Stimulated activated CD4-positive, alpha-beta T cell treated with anti-CD3 and anti-CD28 coated beads, TNF-alpha, amount 100 ng/mL, for 1 hour (primary cell): ENCODE results near the gene MPZ.
A peak's percentile ranks its signal among the peaks of the same experiment; 100 is the strongest.
"Not testable (repeated sequence)": the region's sequence is repeated elsewhere in the genome, so short reads cannot be mapped to it uniquely, and the experiment has no call there.

Experiments used
- DNase-seq, 3 donors: peaks; one replicate each; pipeline ENCODE4 v3.0.0-alpha.2; 2020; ENCODE audit warnings: low read depth in 3 of 3, low spot score in 1 of 3

MPZ gene

DNA sequence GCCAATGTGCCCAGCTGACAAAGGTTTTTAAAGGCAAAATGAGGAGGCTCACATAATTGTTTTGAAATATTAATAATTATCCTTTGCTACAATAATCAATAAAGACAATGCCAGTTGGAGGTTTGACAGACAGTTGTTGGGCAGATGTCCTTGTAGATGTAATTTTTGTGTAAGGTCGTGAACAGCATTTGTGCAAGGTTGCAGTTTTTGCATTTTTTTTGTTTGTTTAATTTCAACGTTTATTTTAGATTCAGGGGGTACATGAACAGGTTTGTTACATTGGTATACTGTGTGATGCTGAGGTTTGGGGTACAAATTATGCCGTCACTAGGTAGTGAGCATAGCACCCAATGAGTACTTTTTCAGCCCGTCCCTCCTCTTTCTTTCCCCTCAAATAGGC is 9.3 kb downstream of the MPZ start:
- DNase-seq = no peak

DNA sequence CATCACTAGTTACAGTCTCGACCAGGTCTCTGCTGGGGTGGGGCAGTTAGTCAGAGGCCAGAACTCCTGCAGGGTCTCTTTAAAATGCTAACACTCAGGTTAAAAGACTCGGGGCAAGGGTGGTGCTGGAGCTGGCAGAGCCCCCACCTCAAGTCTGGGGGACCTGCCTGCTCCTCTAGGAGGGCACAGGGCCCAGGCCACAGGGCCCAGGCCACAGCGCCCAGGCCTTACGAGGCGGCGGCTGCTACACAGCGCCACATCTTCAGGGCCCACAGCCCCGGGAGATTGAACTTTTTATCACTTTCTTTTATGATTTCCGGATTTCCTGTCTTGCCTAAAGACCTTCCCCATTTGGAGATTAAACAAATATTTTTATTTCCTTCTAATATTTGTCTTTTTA is 10.4 kb downstream of the MPZ start:
- no peak for DNase-seq

DNA sequence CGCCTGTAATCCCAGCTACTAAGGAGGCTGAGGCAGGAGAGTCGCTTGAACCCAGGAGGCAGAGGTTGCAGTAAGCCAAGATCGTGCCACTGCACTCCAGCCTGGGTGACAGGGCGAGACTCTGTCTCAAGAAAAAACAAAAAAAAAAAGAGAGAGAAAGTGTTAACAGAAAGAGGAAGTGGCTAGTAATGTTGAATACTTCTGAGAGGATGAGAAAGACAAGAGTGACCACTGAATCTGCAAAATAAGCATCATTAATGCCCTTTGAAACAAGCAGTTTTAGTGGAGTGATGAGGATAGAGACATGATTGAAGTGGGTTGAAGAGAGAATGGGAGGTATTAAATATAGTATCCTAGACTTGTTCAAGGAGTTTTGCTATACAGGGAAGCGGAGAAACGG is 11.7 kb downstream of the MPZ start:
- DNase-seq = no peak

DNA sequence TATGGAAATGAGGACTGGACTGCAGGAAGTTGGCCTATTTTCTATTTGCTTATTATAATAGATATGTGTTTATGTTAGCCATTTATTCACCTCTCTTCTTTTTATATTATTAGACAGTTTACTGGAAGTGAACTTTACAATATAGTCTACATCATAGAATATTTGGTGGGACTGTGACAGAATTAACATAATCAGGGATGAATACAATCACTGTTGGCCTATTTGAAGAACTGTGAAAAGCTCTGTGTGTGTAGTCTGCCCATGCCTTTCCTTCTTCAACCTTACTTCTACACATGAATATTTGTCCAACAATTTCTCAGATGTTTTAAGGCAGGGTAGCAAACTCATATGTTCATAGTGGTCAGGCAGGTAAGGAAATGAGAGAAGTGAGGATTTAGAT is 12.4 kb downstream of the MPZ start:
- DNase-seq = no peak

DNA sequence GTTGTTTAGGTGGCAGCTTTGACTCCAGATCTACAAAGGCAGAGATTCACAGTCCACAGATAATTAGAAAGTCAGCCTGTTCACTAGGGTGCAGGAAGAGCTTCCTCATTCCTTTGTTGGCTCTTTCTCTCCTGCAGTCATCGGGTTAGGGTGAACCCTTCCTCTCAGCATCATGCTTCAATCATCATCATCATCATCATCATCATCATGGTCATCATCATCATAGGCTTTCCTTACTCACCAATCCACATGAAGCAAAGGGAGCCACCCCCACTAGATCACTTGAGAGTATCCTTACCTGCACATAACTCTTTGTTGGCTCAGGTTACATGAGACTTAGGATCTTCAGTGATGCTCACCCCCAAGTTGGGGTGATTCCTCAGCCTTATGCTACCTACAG is 19.0 kb downstream of the MPZ start:
- DNase-seq = no peak

DNA sequence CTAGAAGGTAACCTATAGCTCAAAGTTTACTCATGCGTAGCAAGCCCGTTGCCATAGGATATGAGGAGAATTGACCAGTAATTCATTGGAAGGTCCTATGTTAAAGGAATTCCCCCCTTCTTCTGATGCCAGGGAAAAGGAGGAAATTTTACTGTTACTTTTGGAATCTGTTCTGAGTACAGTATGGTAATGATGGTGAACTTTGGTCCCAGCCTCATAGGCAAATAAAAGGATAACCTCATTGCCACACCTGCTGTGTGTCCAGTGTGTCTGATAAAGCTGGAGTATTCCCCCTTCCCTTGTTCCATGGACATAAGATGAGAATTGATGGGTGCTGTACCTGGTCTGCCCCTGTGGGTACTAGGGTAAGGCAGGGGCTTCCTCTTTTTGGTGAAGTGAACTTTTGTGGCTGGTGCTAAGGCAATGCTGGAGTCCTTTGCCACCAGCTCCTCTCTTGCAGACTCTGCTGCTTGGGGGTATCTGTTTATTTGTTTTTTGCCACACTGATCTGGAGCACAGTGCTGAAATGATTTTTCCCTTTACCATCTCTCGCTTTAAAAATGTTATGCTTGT is 22.2 kb downstream of the MPZ start:
- no peak for DNase-seq

DNA sequence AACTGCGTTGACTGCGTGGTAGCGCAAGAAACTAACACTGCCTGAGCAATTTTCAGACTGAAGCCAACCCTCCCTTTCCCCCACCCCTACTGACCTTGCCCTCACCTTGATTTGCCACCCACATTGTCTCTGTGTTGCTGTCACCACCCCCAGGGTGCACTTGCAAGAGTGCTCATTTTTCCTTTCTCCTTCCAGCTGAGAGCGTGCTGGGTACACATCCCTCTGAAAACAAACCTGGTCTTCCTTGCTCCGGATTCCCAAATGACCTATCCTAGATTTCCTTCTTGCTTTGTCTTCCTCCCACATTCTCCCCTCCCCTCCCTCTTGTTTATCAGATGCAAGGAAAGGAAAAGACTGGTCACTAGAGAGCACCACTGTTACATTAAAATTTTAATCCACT is 24.2 kb downstream of the MPZ start:
- no peak for DNase-seq

DNA sequence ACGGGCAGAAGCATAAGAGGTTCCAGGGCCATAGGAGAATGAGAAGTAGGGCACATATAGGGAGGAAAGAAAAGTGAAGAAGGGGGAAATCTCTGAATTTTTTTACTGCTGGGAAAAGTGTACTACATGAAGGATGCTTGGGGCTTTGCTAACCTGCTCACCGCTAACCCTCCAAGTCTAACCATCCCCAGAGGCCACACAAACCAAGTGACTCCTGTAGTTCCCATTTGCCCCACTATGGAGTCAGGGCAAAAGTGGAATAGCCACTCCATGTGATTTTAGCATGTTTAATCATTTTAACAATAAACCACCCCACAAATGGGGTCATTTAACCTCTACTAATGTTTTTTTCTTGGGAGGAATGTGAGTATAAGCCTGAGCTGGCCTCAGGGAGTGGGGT is 24.7 kb downstream of the MPZ start:
- DNase-seq = no peak

DNA sequence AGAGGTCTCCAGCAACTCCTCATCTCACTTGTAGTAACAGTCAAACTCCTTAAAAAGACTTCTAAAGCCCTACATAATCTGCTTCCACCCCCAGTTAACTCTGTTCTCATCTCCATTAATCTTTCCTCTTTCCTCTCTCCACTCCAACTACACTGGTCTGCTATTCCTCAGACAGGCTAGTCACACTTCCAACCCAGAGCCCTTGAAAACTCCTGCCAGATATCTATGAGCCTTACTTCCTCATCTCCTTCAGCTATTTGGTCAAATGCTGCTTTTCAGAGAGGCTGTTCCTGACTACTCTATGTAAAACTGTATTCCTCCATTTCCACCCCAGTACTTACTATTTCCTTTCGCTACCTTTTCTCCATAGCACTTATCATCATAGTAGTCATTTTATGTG is 26.8 kb downstream of the MPZ start:
- DNase-seq = no peak

DNA sequence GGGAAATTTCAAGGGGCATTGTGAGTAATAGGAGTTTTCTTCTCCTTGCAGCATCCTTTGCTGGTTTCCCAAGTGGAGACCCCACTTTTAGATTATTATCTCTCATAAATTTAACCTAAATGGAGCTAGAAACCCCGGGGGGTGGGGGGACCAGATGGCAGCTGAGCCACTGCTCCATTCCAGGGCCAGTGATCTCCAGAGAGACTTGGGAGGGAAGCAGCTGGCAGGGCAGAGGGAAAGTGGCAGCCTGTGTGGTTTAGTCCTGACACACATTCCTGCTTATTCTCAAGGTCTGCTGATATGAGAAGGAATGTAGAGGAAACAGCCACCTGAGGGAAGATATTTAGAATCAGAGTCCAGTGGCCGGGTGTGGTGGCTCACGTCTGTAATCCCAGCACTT is 34.9 kb downstream of the MPZ start:
- no peak for DNase-seq

DNA sequence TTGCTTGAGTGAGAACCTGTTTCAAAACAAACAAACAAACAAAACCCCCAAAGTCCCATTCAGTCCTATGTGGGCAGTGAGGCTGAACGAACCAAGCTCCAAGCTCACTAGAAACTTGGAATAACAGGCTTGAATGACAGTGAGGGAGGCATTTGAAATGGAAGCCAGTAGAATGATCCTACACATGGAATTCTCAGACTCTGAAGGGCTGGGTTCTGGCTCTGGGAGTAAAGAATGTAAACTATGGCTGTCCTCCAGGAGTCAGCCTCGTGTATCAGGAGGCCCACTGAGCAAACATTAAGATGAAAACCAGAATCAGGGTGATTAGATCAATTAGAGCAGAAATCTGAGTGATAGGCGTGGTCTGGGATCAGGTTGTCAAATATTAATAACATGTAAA is 36.4 kb downstream of the MPZ start:
- DNase-seq = no peak

DNA sequence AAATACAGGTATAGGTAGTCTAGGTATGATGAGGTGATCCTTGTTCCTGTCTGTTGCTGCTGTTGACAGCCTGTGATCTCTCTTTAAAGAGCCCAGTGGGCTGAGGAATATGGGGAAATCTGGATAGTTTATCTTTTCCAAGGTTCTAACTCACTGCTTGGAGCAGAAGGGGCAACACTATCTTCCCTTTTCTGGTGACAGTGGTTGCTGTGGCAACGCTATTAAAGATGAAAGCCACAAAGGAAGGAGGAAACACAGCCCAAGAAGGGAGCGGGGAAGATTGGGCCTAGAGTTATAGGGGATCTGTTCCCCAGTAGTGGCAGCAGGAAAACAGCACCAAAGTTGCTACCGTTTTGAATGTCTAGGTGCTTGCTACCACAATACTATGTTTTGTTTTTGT is 42.4 kb downstream of the MPZ start:
- no peak for DNase-seq

DNA sequence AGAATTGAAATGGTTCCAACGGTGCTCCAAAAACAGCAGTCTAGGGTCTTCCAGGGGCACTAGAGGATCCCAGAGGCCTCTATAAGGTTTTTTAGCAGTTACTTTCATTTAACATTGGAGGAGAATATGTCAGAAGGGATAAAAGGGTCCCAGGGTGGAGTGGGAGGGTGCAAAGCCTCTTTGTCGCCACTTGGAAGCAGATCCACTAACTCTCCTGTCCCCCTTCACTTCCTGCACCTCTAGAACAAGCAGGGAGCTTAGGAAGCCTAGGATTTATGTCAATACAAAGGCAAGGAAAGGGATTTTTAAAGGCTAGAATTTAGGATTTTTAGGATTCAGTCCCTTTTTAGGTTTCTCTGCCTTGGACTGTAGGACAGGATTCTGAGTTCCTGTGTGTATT is 42.9 kb downstream of the MPZ start:
- no peak for DNase-seq

DNA sequence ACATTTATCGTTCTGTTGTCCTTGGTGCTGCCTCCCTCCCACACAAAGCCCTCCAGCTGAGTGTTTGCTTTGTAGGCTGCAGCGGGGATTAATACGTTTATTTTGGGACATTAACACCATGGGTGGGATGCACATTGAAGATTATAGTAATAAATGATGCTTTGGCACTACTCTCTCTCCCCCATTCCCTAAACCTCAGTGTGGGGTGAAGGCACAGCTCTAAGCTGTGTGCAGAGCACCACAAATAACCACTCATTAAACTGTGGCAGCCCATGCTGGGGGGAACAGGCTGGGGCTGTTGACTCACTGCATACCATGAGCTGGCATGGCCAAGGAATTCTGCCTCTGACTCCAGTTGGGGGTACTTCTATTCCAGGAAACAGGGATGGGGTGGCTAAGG is 43.6 kb downstream of the MPZ start:
- no peak for DNase-seq

DNA sequence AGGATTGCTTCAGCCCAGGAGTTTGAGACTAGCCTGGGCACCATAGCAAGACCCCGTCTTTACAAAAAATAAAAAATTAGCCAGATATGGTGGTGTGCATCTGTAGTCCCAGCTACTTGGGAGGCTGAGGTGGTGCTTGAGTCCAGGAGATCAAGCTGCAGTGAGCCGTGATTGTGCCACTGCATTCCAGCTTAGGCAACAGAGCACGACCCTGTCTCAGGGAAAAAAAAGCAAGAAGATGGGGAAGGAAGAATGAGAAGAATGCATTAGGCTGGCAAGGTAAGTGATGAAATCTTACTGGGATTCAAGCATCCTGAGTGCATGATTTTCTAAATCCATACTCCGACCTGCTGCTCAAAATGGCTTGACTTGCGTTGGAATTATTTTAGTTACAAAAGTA is 44.5 kb downstream of the MPZ start:
- no peak for DNase-seq

DNA sequence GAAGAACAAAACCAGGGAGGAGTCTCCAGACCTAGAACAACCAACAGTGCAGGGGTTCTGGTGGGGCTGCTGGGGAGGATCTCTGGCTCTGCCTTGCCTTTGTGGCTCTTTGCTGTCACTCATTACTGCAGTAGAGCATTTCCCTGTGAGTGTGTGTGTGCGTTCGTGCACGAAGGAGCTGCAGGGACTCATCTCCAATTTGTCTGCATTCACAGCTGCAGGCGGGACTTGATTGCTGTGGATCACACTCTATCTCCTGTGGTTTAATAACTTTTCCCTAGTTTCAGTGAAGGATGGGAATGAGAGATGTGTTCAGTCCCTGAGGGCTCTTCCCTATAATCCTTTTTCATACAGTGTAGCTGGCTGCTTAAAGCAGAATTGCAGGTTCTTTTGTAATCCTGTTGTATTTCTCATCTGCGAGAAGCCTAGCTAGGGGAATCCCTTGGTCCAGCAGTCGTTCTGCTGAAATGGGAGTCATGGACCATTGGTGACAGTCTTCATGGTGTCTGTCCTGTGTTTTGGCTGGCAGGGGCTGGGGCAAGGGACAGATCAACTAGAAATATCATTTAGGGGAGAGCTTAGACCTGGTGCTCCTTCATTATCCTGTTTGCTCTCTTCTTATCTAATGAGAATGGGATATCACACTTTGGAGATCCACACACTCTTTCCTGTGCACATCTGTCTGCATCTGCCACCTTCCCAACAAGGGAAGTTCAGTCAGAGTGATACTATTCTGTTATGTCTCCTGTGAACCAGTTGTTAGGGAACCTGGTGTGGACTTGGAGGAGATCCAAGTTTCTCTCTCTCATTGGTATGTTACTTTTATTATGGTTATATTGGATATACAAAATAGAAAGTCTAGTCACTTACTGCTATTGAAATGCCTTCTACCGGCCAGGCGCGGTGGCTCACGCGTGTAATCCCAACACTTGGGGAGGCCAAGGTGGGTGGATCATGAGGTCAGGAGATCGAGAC is 48.2 kb downstream of the MPZ start:
- no peak for DNase-seq

DNA sequence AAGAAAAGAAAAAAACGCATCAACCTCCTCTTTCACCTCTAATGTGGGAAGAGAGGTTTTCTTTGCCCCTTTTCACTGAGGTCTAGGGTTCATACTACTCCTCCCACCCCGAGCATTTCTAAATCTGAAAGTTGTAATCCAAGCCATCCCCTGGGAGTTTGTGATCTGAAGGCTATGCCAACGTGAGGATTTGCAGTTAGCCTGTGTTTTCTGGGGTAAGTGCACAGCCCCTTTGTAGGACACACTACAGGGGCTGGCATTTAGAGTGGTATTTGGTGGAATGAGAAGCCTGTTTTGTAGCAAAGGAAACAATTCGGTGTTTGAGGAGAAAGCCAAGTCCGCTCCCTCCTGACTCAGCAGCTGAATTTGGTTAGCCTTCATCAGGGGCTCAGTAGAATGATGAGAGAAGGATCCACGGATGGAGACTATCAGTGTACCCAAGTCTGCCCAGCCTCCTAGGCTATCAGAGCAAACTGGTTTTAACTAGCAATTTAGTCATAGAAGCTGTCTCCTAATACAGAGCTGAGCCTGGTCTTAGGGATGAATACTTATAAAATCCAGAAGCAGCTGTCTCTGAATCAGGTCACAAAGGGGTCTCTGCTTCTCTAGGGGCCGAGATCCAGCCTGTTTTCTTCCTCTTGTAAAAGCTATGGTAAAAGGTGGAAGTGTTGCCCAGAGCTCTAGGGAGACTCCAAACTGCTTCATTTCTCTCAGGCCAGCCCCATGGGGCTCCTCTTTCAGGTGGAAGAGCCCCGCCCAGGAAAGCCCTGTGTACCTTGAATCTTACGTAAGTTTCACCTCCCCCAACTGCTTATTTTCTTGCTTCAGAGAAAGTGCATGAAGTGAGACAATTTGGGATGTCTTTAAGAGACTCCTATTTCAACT is 49.1 kb downstream of the MPZ start:
- no peak for DNase-seq

DNA sequence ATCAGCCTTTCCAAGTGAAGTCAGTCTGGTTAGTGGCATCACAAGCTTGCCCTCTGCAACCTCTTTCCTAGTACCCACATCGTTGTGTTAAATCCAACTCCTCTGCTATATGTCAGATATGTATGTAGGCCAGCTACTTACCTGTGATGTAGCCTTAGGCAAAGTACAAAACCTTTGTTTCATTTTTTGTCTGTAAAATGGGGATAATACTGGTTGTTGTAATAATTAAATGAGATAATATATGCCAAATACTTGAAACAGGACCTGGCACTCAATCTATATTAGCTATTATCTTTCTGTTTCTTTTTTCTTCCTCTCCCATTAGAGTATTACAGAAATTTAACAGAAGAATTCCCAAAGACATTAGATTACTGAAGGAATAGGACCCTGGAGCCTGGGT is 50.0 kb downstream of the MPZ start:
- DNase-seq = no peak

DNA sequence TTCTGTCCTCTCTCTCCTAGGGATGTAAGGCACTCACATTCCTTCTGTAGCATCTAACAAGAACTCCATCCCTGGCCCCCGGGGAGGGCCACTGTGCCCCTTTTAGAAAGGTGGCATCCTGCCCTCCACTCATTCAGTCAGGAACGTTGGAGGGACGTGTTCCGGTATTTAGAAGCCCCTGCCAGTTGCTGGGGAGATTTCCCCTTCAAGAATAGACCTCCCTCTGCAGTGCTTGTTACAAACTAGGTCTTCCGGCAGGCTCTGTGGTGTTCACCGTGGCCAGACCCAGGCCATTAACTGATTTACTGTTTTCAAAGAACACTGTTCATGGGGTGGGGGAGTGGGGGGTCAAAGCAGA is 50.4 kb downstream of the MPZ start:
- DNase-seq = no peak

DNA sequence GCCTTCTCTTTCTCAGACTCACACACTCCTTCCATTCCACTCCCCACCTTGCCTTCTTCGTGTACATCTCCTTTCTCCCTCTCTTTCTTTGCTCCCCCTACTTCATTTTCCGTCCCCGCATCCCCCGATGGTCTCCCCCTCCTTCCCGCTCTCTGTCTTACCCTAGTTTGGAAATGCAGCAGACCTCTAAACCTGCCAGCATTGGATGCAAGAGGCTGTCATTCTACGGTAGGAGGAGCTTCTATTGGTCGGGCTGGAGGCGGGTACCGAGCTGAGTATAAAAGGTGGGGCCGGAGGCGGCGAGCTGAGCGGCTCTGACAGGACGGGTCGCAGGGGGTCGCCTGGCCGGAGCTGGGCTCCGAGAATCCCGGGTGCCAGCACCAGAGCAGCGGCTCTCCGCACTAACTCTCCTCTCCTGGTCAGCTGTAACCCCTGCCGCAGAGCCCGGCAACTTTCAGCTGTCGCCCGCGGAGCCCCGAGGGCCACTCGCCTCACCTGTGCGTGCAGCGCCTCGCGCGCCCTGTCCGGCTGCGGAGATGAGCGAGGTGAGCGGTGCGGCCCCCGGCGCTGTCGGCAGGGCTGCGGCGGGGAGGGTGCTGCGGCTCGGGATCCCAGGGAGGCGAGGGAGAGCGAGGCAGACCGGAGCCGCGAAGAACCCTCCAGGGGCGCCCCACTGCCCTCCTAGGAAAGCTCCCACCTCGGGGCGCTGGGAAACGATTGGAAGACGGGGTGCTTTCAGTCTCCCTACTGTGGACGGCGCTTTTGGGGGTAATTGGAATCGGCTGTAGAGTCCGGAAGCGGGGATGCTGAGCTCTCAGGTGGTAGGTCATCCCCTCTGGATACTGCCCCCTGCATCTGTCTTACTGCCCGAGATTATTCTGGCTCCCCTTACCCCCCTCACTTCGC is 51.1 kb downstream of the MPZ start, which contains the start of gene PCP4L1:
Gene PCP4L1 (plus strand): TSS at position 307 of the 906 bp plus-strand sequence. CDS start 230 bp downstream, at position 537.
- DNase-seq = peak in 1 of 3 donors; percentile 18

DNA sequence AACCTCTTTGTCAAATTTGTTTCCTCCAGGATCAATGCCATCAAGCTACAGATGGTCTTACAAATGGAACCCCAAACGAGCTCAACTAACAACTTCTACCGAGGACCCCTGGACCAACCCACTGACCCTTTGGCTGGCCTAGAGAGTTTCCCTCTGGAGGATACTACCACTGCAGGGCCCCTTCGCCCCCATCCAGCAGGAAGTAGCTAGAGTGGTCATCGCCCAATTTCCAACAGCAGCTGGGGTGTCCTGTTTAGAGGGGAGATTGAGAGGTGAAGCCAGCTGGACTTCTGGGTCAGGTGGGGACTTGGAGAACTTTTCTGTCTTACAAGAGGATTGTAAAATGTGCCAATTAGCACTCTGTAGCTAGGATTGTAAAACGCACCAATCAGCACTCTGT is 52.7 kb downstream of the MPZ start:
- not testable (repeated sequence) for DNase-seq
